ENCODE results near the gene STK25.

DNA sequence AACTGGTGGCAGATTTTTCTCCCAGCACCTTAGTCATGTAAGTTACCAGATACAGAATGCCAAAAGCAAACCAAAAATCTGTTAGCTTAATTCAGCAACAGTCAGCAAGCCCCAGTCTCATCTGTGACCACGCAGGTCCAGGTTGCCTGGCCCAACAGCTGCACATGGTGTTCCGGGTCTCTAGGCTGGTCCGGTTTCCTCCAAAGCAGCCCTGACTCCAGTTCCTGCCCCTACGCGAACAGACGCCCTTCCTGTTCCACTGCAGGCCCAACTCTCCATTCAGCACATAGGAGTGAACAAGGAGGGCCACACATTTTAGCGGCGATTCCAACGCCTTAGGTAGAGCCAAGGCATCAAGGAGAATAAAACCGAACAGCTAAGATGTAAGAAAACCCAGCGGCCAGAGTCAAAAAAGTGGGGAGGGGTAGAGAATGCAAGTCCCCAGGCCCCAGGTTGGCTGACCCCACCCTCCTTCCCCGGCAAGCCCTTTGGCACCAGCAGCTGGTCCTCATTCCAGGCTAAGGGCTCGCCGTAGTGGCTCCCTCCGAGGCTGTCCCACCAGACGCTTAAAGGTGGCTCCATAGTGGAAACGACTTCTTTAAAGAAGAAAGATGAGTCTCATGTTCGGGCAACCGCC is 1.5 kb downstream of the STK25 start:
- TF ChIP-seq, protein P1, sequence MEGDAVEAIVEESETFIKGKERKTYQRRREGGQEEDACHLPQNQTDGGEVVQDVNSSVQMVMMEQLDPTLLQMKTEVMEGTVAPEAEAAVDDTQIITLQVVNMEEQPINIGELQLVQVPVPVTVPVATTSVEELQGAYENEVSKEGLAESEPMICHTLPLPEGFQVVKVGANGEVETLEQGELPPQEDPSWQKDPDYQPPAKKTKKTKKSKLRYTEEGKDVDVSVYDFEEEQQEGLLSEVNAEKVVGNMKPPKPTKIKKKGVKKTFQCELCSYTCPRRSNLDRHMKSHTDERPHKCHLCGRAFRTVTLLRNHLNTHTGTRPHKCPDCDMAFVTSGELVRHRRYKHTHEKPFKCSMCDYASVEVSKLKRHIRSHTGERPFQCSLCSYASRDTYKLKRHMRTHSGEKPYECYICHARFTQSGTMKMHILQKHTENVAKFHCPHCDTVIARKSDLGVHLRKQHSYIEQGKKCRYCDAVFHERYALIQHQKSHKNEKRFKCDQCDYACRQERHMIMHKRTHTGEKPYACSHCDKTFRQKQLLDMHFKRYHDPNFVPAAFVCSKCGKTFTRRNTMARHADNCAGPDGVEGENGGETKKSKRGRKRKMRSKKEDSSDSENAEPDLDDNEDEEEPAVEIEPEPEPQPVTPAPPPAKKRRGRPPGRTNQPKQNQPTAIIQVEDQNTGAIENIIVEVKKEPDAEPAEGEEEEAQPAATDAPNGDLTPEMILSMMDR (IDR thresholded peaks at IDR 0.05), result no peak
- no peak for TF ChIP-seq POLR2AphosphoS5 (IDR thresholded peaks at IDR 0.05)

All from breast epithelium (tissue), 3 donors.